ENCODE data around the gene COL16A1. TPM values are rescaled to one million over a fixed set of nuclear protein-coding genes. Genes with fewer than 3 reads are reported as not detected.
A peak's percentile ranks its signal among the peaks of the same experiment; 100 is the strongest.
"Not testable (repeated sequence)": the region's sequence is repeated elsewhere in the genome, so short reads cannot be mapped to it uniquely, and the experiment has no call there.

COL16A1 gene
- total RNA-seq, 1 experiment from 2014 or later, result 4.0 TPM

GRCh38 chr1:31707059-31707600 lies 3.3 kb upstream of the COL16A1 start:
- DNase-seq (ENCODE audit: low read depth), result not testable (repeated sequence)

DNA sequence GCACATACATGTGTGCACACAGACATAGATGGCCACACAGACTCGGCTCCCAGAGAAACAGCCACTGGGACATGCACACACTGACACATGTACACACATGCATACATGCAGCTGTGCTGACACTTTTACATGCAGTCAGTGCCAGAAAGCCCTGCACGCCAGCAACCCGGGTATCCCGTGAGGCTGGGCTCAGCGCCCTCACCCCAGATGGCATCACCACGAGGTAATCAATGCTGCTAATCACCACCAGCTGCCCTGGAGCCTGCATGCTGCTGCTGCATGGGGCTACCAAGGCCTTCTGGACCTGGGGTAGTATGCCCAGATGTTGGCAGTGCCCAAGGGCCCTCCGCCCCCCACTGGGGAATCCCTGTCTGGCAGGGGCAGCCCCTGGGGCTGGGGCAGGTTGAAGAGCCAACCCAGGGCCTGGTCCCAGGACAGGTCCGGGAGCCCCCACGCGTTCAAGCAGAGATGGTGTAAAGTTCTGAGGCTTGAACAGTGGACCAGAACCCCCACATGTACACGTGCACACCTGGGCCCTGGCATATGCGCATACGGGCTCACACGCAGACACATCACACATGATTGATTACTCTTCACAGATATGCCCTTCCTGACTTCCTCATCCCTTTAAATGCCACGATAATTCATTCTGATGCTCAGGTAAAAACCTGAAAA lies 2.7 kb upstream of the COL16A1 start:
- DNase-seq (ENCODE audit: low read depth), result no peak

DNA sequence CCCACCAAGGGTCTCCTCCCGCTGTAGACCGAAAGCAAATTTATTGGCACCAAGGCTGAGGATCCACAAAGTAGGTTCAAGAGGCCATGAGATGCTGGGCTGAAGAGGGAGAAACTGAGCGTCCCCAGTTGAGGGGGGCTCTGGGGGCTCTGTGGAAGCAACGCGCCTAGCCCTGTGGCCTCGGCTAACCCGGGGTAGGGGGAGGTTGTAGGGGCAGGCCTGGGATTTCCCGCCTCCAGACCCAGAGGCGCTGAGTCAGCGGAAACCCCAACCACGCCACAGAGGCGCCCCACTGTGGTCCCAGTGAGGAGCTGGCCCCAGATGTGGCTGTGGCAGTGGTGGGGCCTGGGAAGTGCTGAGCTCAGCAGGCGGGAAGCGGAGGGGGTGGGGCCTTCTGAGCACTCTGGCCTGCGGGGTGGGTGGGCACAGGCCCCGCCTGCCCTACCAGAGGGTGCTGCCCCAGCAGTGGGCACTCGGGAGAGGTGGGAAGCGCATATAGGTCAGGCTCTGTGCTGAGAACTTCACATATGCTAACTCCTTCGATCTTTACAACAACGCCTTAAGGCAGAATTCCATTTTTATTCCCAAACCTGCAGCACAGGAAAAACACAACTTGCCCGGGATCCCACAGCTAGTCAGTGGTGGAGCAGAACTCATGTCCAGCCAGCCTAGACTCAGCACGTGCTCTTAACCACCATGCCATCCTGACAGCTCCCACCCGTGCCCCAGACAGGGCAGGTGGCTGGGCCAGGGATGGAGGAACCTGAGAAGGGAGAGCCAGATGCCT lies 1.5 kb upstream of the COL16A1 start:
- peak; percentile 55 for DNase-seq (ENCODE audit: low read depth)

- DNase-seq (ENCODE audit: low read depth), result no peak
Measured at GRCh38 chr1:31704271-31705079, 658 bp upstream of the COL16A1 start.

GRCh38 chr1:31702836-31703404 lies 897 bp downstream of the COL16A1 start:
- no peak for DNase-seq (ENCODE audit: low read depth)

DNA sequence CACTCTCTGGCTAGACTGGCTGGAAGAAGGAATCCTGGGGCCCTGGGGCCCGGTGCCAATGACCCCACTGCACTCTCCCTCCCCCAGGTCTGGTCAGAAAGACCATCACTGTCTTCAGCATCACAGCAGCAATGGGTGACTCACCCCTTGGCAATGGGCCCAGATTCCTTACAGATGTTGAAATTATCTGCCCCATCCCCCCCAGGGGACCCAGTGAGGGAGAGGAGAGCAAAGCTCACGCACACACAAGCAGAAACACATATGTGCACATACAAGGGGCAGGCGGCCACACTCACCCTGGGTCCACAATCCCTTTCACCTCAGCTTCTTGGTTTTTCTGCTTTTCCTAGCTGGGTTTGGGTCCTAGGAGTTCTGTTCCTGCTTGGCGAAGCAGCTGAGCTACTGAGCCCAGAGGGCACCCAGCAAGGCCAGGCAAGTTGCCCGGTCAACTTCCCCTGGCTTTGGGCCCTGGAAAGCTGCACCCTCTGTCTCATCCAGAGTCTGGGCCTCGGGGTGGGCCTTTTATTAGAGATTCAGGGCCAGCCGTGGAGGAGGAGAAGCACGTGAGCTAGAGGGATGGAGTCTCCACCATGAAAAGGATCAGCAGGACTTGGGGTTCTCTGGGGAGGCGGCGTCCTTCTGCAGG lies 2.6 kb downstream of the COL16A1 start:
- peak; percentile 95 for DNase-seq (ENCODE audit: low read depth)

DNA sequence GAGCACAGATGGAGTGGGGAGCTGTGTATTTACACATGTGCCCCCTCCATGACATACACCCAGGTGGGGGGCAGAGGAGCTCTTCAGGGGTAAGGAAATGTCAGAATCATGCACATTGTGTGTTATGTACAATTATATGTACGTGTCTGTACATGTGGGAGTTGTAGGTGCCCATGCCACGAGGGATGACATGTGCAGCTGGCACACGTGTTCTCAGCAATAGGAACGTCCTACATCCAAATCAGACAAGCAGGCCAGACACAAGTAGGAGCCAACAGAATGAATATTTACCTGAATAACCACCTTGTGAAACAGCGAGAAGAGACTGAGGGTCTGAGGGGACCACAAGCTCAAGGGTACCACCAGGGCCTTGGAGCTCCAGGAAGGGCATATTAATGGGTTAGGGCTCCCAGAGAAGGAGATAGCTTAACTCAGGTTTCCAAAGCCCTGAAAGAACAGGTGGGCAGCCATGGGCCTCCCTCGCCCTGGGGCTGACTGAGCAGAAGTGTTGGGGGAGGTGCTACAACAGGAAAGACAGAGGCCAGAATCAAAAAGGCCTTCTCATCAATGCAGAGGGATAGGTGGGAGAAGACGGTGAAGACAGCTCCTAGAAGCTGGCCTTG lies 3.2 kb downstream of the COL16A1 start:
- no peak for DNase-seq (ENCODE audit: low read depth)

DNA sequence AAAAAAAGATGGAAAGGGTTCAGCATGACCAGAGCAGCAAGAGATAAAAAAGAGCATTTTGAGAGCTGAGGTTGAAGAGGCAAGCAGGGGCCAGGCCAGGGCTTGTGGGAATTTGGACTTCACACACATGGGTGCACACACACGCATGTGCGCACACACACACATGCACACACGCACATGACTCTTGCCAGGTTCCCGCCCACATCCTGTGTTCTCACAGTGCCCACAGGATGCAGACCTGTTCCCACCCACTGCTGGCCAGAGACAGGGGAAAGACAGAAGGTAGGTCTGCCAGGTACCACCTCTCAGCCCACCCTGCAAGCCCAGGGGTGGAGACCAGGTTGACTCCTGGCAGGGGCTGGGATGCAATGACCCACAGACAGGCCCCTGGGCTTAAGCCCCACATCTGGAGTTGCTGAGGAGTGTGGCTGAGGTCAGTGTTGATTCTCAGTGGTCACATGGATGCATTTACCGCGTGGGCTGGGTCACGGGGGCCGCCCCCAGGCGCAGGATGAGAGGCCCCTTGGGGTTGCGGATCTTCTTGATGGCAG lies 4.4 kb downstream of the COL16A1 start:
- no peak for DNase-seq (ENCODE audit: low read depth)

DNA sequence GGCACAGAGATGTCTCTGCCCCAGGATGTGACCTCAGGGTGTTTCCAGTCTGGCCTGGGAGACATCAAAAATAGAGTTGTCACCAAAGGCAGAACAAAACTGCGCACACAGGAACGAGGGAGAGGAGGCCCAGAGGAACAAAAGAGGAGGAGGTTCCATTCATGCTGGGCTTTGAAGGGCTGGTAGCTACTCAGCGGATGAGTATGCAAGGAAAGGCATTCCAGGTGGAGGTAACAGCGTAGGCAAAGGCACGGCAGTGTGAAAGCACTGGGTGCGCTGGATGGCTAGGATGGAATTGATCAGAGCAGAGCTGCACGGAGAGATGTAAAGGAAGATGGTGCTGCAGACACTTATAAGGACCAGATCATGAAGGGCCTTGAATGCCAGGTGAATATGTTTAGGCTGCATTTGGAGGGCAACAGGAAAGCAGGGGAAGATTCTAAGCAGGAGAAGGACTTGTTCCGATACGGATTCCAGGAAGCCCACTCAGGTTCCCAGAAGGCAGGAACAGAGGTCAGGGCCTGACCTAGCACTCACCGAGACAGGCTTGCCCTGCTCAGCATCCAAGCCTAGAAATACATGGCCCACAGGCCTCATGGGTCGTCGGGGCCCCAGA lies 6.3 kb downstream of the COL16A1 start:
- no peak for DNase-seq (ENCODE audit: low read depth)

GRCh38 chr1:31696242-31696641 lies 7.6 kb downstream of the COL16A1 start:
- peak; percentile 40 for DNase-seq (ENCODE audit: low read depth)

DNA sequence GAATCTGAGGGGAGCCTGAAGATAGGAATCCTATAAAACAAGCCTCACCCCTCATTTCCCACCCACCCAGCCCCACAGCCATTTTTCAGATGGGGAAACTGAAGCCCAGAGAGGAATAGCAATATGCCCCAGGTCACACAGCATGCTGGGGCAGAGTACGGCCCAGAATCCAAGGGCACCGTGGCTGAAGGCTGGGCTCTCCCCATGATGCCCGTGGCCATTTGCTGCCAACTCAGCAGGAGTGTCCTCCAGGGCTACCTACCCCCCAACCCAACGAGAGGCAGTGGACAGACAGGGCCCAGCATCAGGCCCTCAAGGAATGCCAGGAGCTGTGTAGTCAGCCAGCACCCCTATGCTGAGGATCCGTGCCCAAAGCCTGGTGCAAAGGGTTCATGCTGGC lies 8.5 kb downstream of the COL16A1 start:
- DNase-seq (ENCODE audit: low read depth), result no peak

- DNase-seq (ENCODE audit: low read depth), result no peak
Measured at GRCh38 chr1:31694964-31695313, 8.9 kb downstream of the COL16A1 start.

GRCh38 chr1:31694069-31694963 lies 9.5 kb downstream of the COL16A1 start:
- DNase-seq (ENCODE audit: low read depth), result no peak

DNA sequence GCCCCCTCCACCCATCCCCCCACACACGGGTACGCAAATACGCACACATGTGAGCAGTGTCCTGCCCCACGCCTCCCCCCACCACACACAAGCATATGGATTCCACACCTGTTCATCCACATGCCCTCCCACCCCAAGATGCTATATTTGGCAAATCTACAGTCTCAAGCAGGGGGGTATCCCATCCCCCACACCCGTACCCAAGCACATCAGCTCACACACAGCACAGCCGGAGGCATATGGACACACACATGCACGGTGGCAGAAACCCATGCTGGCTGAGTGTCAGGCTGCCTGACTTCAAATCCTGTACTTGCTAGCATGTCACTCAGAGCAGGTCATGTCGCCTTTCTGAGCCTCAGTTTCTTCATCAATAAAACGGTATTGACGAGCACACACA lies 10.6 kb downstream of the COL16A1 start:
- DNase-seq (ENCODE audit: low read depth), result no peak

DNA sequence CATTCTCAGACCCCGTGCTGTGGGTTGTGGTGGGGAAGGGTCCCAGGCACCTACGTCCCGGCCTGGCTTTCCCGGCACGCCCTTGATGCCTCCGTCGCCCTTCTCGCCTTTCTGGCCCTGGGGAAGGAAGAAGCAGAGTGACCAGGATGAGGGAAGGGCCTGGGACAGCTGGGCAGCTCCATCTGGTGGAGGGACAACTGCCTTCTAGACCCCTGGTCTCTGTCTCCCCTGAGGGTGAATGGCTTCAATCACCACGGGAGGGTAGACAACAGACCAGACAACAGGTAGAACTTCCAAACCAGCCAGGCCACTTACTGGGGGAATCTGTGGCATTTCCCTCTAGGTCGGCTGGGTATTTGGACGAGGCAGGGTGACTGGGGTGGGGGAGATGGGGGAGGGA lies 11.9 kb downstream of the COL16A1 start:
- peak; percentile 41 for DNase-seq (ENCODE audit: low read depth)

DNA sequence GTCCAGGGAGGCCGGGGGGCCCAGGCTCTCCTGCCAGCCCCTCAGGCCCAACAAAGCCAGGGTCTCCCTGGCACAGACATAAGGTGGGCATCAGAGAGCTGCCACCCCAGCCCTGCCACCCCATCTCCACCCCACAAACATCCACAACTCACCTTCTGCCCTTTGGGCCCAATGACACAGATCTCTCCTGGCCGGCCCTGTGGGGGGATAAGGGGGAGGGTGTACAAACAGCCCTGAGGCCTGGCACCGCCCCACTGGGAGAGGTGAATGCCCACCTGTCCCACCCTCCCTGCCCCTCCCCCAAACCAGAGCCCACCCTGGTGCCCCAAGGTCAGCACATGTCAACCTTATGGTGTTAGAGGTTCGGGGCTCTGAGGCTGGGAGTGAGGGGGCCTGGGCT lies 12.4 kb downstream of the COL16A1 start:
- no peak for DNase-seq (ENCODE audit: low read depth)

DNA sequence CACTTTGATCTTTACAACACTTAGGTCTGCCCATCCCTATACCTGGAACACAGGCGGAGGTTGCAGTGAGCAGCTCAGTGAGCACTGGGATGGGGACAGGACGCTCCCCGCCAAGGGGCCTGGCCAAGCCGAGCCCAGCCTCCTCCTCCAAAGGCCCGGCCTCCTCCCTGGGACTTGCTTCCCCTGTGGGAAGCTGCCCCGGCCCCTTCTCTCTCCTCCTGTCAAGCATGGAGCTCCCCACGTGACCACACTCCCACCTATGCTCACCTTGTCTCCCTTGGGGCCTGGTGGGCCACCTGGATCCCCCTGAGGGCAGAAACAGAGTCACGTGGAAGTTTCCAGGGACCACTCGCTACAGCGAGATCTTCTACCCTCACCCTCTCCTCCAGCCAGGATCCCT lies 12.9 kb downstream of the COL16A1 start:
- no peak for DNase-seq (ENCODE audit: low read depth)

DNA sequence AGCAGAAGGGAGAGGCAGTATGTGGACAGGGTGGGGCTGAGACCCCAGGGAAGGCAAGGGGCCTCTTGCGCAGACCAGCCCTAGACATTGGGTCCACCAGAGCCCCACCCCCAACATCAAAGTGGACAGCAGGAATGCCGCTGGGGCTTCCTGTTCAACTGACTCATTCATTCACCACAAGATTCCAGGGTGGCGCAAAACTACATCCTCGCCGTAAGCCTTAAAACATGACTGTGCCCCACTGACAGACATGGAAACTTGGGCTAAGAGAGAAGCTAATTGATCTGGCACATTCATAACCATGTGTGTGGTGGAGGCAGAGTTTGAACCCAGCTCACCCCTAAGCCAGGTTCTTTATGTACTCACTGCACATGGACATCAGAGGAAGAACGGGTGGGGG lies 14.0 kb downstream of the COL16A1 start:
- DNase-seq (ENCODE audit: low read depth), result peak; percentile 99

DNA sequence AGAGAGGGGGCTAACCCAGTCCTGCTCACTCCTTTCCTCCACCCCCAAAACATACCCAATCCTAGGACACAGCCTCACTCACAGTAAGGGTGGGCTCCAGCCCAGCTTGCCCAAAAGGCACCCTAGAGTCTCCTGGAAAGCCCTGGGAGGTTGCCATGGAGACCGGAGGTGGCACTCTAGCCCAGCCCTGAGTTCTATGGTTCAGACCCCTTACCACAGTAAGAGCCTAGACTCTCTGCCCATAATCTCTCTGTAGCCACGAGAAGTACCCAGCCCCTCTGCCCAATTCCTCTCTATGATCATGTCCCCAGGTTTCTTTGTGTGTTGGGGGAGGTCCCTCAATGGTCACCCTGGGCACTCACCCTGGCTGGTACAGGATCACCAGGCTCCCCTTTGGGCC lies 14.4 kb downstream of the COL16A1 start:
- DNase-seq (ENCODE audit: low read depth), result peak; percentile 41
